LNCaP clone FGC (cell line): ENCODE results near the gene IKBKG.
A peak's percentile ranks its signal among the peaks of the same experiment; 100 is the strongest.
"Not testable (repeated sequence)": the region's sequence is repeated elsewhere in the genome, so short reads cannot be mapped to it uniquely, and the experiment has no call there.

Experiments used
- DNase-seq: peaks from one replicate; pipeline ENCODE4 v3.0.0-alpha.2; 2011; ENCODE audit warnings: low read depth
- H3K4me3 ChIP-seq: 2 replicates; pipeline ENCODE4 v1.5.1; 2011; ENCODE audit warnings: mild to moderate bottlenecking, low read depth, low read length, control low read depth
- TF ChIP-seq, protein P1 (sequence below): IDR thresholded peaks from 2 replicates; pipeline ENCODE4 v1.5.1; 2012; ENCODE audit warnings: mild to moderate bottlenecking; ENCODE audit not compliant: control insufficient read depth, insufficient read depth; ENCODE audit errors: extremely low read depth

Gene IKBKG, protein sequence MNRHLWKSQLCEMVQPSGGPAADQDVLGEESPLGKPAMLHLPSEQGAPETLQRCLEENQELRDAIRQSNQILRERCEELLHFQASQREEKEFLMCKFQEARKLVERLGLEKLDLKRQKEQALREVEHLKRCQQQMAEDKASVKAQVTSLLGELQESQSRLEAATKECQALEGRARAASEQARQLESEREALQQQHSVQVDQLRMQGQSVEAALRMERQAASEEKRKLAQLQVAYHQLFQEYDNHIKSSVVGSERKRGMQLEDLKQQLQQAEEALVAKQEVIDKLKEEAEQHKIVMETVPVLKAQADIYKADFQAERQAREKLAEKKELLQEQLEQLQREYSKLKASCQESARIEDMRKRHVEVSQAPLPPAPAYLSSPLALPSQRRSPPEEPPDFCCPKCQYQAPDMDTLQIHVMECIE

DNA sequence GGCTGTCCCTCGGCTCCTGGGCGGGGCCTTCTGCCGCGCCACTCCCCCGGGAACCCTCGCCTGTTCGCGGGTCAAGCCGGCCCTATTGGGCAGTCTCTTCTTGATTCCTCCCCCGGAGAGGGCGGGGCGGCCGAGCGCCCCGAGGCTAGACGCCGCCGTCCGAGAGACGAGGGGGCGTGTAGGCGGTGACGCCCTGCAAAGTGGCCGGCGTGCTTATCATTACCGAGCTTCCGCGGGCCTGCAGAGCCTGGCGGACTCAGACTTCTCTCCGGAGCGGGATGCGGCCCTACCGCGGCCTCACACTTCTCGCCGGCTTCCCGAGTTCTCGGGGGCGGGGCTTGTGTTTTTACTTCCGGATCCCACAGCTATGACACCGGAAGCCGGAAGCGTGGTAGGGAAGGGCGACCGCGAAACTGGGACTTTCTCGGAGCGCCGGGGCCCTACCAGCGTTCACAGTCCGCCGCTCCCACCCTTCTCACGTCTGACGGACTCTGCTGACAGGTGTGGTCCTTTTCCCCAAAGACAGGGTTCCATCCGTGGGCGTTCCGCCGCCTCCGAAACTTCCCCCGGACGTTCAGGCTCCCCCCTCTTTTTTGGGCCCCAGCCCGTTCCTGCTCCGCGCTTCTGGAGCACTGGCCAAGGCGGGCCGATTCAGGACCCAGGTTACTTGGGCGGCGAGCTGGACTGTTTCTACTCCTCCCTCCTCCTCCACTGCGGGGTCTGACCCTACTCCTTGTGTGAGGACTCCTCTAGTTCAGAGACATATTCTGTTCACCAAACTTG, at the start of gene IKBKG:
TSS of gene IKBKG (plus strand) at position 376 of the 783 bp plus-strand sequence. CDS start 4,383 bp downstream, outside the sequence.
- peak within 1 kb of the TSS; percentile 90 for H3K4me3 ChIP-seq
- peak; percentile 53 for DNase-seq
- TF ChIP-seq, protein P1, sequence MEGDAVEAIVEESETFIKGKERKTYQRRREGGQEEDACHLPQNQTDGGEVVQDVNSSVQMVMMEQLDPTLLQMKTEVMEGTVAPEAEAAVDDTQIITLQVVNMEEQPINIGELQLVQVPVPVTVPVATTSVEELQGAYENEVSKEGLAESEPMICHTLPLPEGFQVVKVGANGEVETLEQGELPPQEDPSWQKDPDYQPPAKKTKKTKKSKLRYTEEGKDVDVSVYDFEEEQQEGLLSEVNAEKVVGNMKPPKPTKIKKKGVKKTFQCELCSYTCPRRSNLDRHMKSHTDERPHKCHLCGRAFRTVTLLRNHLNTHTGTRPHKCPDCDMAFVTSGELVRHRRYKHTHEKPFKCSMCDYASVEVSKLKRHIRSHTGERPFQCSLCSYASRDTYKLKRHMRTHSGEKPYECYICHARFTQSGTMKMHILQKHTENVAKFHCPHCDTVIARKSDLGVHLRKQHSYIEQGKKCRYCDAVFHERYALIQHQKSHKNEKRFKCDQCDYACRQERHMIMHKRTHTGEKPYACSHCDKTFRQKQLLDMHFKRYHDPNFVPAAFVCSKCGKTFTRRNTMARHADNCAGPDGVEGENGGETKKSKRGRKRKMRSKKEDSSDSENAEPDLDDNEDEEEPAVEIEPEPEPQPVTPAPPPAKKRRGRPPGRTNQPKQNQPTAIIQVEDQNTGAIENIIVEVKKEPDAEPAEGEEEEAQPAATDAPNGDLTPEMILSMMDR = no peak

DNA sequence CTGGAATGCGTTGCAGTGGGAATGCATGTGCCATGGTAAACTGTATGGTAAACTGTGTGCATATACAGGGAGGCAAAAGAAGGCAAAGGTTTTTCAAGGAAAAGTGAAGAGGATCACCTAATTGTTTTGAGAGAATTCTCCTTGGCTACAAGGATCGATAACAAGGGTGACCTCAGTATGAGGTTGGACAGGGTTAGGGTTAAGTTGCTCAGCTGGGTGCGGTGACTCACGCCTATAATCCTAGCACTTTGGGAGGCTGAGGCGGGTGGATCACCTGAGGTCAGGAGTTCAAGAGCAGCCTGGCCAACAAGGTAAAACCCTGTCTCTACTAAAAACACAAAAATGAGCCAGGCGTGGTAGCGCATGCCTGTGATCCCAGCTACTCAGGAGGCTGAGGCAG, 46.0 kb upstream of the IKBKG start:
- not testable (repeated sequence) for H3K4me3 ChIP-seq

DNA sequence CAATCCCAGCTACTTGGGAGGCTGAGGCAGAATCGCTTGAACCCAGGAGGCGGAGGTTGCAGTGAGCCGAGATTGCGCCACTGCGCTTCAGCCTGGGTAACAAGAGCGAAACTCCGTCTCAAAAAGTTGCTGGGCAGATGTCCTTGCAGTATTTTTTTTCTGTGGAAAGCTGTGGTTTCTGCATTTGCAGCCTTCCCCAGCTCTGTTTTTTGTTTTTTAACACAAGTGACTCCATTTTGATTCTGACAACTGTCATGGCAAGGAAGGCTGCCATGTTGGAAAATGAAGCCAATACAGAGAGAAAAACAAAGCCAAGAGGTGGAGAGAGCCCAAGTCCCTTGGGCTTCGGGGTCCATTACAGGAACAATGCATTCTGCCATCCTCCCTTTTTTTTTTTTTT, 45.3 kb upstream of the IKBKG start:
- TF ChIP-seq, protein P1 = no peak
- H3K4me3 ChIP-seq = no peak overlapping the region
- DNase-seq = no peak

More for the DNA sequence above, 46.0 kb upstream of the IKBKG start:
- DNase-seq = not testable (repeated sequence)

DNA sequence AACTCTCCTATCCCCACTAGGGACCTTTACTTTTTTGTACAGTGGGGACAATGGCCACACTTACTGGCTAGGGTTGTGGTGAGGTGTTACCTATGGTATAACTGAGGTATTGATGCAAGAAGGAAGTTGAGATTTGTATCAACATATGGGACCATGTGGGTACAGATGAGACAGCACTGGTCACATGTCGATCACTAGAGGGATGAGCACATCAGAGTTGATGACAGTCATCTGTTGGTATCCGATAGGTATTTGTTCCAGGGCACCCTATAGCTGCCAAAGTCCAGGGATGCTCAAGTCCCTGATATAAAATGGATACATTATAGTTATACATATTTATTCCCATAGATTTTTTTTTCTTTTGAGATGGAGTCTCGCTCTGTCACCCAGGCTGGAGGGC, 44.4 kb upstream of the IKBKG start:
- TF ChIP-seq, protein P1 = no peak
- no peak for DNase-seq
- H3K4me3 ChIP-seq = no peak overlapping the region

DNA sequence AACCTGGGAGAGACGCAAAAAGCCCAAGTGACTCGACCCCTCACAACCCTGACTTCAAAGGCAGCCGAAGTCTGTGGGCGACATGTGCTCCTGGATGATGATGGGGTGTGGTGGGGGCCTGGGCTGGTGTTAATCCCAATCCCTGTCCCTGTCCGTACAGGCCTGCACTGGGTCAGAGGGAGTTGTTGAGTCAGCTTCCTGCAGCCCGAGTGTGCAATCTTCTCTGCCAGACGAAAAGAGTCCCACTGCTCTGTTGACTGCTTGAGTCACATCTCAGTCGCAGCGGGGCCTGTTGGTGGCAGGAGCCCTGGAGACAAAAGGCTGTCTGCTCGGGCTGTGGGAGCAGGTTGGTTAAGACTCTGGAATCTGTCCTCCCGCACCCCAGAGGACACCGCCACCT, 41.7 kb upstream of the IKBKG start:
- TF ChIP-seq, protein P1 = no peak
- DNase-seq = no peak
- no peak overlapping the region for H3K4me3 ChIP-seq

DNA sequence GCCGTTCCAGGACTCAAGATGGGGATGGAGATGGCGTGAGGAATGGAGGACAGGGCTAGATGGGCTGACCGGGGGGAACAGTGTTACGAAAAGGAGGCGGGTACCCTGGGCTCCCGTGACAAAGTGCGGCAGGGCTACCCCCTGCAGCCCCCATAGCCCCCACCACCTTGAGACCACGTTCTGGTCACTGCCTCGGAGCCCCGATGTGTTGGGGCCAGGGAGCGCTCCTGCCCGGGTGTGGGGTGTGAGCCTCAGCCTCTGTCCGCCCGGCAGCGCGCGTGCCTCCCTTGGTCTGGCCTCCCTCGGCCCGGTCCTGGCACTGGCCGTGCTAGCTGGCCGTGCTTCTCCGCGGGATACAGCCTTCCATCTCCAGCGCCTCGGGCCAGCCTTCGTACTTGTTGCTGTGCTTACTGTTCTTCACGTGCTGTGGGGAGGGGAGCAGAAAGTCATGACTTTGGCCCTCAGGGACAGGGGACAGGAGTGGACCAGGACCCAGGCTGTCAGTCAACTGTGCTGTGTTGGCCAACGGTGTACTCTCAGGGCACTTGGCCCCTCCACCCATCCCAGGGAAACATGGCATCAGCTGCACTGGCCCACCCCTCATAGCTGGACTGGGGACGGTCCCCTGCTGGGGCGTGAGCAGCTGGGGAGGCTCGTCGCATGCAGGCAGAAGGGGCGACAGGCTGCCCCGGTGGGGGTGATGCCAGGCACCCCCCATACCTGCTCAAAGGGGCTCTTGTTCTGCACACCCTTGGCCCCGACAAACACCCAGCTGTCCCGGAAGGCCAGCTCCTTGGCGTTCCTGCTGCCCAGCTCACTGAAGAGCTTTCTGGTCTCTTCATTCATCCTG, 40.7 kb upstream of the IKBKG start:
- no peak overlapping the region for H3K4me3 ChIP-seq
- TF ChIP-seq, protein P1 = no peak
- DNase-seq = no peak
